Renal cortical epithelial cell (primary cell): ENCODE measurements around the gene ARID3A. TPM values are rescaled to one million over a fixed set of nuclear protein-coding genes. Genes with fewer than 3 reads are reported as not detected.

Experiments
- DNase-seq: peaks from one replicate; pipeline ENCODE4 v3.0.0-alpha.2; 2011; ENCODE audit warnings: low read depth
- total RNA-seq: library from RNA; depleted of rRNA; stranded (reverse); fragments of >200 nt; gene quantifications from 2 replicates; pipeline ENCODE4 v1.2.3, GENCODE V29; 2014

ARID3A gene
- total RNA-seq, 1 donor from 2014 or later: 9.5 TPM

DNA sequence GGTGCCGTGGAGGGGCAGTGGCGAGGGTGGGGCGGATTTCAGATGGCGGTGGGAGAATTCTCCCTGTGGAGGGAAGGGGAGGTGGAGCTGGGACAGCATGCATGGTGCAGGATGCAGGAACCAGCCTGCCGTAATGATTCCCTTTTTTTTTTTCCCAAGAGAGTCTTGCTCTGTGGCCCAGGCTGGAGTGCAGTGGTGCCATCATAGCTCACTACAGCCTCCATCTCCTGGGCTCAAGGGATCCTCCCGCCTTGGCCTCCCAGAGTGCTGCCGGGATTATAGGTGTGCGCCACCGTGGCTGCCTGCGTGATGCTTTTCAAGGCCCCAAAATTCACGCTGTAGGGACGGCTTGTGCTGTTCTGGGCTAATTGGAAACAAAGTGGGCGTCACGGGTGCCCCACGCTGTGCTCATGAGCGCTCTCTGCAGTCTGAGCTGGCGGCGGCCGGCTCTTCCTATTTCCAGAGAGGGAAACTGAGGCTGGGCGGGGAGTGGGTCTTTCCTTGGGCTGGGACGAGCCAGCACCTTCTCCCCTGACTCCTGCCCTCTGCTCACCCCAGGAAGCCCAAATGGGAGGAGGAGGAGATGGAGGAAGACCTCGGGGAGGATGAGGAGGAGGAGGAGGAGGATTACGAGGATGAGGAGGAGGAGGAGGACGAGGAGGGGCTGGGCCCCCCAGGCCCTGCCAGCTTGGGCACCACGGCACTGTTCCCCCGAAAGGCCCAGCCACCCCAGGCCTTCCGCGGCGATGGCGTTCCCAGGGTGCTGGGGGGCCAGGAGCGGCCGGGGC is 6.2 kb downstream of the ARID3A start:
- no peak for DNase-seq

DNA sequence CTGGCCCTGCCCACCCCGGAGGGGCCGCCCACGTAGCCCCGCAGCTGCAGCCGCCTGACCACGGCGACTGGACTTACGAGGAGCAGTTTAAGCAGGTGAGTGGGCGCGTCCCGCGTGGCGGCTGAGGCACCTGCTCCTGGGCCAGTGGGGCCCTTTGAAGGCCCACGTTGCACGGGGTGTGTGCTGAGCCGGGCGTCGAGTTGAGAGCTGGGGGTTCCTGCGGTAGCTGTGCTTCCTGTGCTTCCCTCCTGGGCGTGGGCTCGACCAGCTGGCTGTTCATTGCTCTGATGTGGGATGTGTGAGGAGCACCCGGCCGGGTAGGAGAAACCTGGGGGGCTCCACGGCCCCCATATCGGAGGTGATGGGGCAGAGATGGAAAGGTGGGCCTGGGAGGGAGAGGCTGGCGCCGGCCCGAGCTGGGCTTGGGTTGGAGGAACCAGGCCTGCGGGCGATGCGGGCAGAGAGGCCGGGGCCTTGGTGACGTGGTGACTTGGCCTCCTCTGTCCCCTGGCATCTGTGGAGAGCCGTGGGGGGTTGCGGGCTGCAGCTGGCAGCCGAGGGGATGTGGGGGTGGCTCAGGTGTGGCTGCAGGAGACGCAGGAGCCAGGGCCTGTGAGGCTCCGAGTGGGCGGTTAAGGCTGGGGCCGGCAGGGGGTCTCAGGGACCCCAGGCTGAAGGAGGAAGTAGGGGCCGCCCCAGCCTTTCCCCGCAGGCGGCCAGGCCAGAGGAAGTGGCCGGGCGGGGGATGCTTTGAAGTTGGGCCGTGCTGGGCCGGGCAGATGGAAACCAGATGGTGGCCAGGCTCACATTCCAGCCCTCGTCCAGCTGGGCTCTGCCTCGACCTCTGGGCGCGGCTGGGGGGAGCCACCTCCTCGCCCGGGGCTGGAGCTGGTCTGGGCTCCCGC is 7.1 kb downstream of the ARID3A start:
- DNase-seq: no peak

DNA sequence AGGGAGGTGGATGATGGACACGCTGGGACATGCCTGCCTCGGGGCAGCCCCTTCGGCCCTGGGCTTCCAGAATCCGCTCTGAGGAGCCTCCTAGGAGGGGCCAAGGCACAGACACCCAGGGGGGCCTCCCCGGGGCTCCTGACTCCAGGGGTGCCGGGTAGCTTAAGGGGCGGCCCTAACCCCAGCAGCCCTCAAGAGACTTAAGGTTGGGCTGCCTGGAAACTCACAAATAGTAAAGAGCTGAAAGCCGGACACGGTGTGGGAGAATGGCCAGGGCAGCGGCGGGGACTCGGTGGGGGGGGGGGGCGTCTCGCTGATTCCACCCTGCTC is 7.7 kb downstream of the ARID3A start:
- no peak for DNase-seq

DNA sequence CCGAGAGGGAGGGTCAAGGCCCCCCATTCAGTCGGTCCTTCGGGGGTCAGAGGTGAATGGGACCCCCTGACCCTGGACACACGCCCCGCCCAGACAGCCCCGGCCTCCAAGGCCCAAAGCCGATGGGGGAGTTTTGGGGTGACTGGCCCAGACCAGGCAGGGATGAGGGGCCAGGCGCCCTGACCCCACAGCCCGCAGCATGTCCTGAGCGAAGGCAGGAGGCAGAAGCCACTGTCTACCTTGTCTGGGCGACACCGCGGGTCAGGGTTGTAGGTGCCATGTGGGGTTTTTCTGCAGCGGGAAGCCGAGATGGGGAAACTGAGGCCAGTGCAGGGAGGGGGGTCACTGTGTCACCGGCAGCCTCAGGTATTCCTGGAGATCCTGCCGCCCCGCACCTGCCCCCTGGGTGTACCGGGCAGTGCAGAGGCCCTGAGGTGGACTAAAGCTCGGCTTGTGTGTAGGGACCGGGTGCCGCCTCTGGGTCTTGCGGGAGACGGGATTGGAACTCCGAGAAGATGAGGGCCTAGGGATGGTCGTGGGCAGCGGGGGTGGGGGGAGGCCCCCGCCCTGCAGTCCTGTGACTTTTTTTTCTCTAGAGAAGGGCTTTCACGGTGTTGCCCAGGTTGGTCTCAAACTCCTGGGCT is 8.5 kb downstream of the ARID3A start:
- no peak for DNase-seq

GRCh38 chr19:934865-935479 is 9.1 kb downstream of the ARID3A start:
- no peak for DNase-seq

- DNase-seq: no peak
These were observed 10.3 kb downstream of the ARID3A start for GRCh38 chr19:936175-936546.

DNA sequence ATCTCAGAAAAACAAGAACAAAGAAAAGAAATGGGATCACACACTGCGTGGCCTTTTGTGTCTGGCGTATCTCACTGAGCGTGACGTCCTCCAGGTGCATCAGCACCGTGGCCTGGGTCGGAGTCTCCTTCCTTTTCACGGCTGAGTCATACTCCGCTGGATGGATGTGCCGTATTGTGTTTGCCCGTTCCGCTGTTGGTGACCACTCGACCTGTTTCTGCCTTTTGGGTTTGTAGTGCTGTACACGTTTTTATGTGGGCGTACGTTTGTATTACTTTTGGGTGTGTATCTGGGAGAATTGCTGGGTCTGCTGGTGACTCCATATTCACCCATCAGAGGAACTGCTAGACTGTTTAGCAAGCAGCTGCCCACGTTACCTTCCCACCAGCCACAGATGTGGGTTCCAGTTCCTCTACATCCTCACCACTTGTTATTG is 11.4 kb downstream of the ARID3A start:
- no peak for DNase-seq

DNA sequence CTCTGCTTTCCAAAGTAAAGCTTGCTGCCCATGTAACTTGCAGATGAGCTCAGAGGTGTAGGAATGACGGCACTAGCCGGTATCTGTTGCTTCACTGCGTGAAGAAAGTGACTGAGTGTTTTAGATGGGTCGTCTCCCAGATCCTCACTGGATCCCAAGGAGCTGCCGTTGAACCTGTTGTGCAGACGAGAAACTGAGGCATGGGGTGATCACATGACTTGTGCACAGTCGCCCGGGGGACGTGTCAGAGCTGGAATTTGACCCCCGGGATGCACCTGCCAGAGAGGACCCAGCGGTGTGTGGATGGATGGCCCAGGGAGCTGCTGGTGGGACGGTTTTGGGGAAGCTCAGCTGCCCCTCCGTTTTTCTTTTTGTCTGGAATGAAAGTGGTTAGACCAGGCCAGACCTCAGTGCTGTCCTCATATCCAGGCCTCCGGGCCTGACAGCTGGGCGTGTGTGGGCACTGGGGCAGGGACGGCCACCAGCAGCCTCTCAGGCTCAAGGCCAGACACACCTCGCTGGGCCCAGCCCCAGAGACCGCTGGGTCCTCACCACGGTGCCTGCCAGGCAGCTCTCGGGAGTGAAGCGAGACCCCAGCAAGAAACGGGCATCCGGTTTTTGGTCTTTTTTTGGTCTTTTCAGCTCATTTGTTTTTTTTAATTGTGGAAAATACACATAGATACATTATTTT is 12.5 kb downstream of the ARID3A start:
- DNase-seq: no peak

DNA sequence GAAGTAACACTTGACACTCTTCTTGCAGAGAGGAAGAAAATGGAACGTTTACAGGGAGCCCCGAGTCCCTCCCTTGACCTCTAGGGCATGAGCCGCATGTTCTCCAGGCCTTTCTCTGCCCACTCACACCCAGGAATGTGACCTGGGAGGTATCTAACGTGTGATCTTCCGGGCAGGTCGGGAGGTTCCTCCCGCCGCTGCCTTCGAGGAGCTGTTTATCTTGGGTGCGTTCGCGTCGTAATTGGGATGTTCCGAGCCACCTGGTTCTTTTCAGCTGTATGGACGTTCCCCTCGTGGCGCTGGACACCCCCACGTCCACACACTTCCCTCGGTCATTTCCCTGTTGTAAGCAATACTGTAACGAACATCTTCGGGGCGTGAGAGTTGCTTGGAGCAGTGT is 13.6 kb downstream of the ARID3A start:
- DNase-seq: no peak

DNA sequence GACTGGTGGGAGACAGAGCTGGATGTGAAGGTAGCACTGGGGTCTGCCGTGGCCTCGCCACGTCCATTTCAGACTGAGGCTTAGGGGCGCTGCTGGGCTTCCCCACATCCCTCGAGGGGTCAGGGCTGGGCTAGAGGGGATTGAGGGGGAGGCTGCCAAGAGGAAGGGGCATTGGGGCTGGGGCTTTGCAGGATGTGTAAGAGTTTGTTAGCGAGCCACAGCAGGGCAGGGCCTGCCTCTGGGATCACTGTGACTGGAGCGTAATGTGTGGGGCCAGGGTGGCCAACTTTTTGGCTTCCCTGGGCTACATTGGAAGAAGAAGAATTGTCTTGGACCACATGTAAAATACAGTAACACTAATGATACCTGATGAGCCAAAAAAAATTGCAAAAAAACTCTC is 14.1 kb downstream of the ARID3A start:
- no peak for DNase-seq

DNA sequence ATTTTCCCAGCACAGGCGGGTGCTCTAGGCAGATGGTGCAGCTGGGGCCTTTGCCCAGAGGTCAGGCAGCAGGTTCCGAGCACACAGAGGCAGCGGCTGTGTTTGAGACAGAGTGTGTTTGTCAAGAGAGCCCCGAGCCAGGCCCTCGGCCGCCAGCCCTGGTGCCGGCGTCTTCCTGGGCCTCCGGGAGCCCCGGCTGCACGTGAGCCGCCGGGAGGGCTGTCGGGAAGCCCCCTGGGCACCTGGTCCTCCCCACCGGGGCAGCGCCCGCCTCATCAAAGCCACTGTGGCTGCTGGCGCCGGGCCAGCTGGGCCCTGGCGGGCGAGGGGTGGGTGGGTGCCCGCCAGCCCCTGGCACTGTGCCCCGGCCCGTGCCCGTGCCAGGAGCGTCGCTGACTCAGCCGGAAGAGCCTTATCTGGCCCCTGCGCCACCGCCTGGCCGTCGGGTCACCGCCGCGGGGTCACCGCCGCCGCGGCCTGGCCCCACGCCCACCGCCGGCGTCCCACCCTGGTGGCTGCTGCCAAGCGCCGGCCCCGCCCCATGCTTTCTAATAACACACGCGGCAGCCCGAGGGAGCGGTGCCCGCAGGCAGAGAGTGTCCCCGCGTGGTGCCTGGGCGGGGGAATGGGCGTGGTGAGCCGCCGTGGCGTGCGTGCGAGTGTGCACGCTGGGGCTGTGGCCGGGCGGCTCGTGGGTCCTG is 14.9 kb downstream of the ARID3A start:
- peak; percentile 50 for DNase-seq

DNA sequence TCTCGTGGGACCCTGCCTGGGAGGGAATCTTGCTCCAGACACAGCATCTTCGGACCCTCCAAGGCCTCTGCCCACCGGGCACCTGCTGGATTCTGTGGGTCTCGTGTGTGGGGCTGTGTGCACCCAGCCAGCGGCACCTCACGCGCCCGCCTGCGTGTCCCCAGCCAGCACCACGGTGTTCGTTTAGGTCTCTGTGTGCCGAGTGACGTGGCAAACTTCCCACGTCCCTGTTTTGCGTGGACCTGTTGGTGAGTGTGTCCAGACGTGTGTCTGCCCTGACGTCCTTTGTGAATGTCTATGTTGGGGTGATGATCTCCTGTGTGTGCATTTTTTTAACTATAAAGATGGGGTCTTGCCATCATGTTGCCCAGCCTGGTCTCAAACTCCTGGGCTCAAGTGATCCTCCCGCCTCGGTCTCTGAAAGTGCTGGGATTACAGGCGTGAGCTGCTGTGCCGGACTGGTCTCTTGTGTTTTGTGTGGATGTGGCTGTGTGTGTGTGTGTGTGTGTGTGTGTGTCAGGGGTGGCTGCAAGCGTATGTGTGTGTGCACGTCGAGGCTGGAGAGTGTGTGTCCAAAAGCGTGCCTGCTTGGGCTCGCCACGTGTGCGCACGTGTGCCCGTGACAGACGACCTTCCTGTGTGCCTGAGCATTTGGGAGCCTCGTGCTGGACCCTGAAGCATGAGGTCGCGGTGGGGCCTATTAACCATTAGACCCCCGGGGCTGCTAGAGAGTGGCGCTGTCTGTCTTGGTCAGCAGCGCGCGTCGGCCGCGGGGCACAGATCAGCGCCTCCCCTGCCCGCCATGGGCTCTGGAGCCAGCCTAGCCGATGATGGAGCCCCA is 15.7 kb downstream of the ARID3A start:
- no peak for DNase-seq

DNA sequence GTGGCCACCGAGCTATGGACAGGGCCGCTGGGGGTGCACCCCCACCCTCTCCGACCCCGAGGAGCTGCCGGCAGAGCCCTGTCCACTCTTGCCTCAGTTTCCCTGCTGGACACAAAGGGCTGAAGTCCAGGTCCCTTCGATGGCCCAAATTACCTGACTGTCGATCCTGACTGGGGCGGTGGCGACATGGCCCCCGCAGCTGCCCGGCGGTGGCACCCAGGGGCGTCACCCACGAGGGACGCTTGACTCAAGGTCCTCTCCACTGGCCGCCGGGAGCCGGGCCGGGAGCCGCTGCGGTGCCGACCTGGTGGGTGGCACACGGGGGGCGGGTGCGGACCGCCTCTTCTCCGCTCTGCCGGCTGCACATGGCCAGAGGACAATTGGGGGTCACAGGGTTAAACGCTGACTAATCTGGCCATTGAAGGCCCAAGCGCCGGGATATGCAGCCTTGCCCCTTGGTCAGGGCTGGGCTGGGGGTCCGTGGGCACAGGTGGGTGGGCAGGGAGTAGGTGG is 16.4 kb downstream of the ARID3A start:
- DNase-seq: peak; percentile 32

GRCh38 chr19:943551-944170 is 17.8 kb downstream of the ARID3A start:
- DNase-seq: no peak

DNA sequence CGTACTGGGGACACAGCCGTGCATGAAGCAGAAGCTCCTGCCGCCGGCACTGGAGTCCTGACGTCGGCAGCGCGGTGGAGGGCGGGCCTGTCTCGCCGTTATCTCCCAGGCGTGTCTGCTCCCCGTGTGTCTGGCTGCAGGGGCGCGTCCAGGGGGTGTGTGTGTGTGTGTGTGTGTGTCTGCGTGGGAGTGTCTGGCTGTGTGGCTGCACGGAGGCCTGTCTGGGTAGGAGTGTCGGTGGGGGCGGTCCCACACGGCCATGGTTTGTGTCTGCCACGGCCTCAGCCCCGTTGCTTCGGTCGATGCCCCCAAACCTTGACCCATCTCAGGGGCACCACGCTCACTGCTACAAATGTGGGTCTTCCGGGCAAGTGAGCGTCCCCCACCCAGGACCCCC is 18.3 kb downstream of the ARID3A start:
- no peak for DNase-seq

DNA sequence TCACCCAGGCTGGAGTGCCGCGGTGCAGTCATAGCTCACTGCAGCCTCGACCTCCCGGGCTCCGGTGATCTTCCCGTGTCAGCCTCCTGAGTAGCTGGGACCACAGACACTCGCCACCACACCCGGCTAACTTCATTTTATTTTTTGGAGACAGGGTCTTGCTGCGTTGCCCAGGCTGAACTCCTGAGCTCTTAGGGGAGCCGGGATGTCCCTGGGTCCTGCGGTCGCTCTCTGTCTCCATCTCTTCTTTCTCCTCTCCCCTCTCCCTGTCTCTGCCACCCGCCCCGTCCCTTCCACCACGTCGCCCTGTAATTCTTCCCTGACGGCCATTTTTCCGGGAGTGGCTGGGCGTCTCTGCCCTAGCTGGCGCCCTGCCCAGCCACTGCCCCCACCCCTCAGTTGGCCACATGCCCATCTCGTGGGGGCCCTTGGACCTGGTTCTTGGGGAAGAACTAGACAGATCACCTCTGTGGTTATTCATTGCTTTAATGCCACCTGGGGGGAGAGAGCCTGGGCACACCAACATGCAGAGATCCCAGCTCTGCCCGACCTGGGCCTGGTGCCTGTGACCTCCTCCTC is 18.9 kb downstream of the ARID3A start:
- no peak for DNase-seq

DNA sequence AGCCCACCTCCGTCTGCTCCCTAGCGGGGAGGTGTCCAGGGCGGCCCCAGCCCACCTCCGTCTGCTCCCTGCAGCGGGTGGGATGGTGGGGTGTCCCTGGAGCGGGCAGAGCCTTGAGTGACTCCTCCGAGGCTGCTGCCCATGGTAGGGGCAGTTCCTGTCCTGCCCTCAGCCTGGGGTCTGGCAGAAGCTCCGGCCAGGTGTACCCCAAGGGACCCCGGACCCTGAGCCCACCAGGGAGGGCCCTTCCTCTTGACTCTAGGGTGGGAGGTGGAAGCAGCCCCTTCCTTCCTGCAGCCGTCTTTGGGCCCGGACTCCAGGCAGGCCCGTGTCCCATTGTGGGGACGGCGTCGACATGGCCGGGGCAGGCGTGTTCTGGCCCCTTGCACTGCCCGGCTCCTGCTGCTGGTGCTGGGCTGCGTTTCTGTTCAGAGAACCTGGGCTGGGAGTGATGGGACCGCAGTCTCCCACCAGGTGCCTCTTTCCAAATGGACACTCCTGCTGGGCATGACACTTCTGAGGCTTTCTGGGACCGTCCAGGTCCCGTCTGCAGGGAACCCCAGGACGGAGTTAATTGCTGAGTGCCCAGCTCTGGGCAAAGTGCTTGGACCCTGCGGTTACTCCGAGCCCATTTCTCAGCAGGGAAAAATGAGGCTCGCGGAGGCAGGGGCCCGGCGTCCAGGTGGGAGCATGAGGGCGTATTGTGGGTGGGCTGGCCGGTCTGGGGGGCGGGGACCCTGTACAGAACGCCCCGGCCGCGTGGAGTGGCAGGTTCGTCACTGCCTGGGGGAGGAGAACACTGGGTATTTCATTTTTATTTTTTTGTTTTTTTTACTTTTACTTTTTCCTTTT is 19.8 kb downstream of the ARID3A start:
- DNase-seq: no peak

DNA sequence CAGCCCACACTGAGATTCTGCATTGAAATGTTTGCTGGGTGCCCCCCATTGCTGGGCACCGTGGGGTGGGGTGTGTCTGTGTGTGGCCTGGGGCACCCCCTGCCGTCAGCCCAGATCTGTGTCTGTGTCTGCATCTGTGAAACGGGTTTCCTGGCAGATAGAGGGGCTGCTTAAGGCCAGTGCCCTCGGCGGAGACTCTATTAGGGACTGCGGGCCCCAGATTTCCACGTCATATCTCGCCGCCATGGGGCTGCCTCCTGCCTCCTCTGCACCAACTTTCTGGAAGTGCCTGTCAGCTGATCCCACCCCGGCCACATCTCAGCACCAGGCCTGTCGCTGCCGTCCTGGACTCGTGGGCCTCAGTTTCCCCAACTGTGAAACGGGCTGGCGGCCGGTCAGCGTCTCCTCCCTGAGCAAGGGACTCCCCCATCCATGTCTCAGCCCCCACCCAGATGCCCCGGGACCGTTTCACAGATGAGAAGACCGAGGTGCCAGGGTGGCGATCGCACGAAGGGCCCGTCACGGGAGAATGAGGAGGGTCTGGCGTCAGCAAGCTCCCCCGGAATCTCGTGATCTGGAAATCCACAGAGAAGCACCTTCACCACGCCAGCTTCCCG is 21.4 kb downstream of the ARID3A start:
- DNase-seq: no peak
